Measurements from ENCODE around the gene TAS2R5.
"Not testable (repeated sequence)": the region's sequence is repeated elsewhere in the genome, so short reads cannot be mapped to it uniquely, and the experiment has no call there.

TAS2R5 gene, protein sequence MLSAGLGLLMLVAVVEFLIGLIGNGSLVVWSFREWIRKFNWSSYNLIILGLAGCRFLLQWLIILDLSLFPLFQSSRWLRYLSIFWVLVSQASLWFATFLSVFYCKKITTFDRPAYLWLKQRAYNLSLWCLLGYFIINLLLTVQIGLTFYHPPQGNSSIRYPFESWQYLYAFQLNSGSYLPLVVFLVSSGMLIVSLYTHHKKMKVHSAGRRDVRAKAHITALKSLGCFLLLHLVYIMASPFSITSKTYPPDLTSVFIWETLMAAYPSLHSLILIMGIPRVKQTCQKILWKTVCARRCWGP

DNA sequence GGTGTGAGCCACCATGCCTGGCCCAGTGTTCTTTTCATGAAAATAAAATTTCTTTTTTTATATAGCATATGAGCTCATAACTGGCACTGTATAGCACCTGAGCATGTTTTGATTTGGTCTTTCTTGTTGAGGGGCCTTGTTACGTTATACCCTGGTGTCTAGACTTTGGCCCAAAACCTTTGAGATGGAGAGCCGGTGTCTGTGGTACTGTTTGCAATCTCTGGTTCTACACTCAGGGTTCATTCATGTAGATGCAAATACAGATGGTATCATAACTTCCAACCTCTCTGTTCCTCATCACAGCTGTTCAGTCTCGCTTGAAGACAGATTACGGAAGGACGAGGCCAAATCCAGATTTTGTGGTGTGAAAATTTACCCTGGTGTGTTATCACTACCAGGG, at the start of gene TAS2R5:
Gene TAS2R5 (plus strand): TSS at position 301 of the 400 bp plus-strand sequence. CDS start 145 bp downstream, outside the sequence.
- DNase-seq, result no peak

- DNase-seq, result no peak
Measured at GRCh38 chr7:141742229-141742628, 47.8 kb upstream of the TAS2R5 start.

DNA sequence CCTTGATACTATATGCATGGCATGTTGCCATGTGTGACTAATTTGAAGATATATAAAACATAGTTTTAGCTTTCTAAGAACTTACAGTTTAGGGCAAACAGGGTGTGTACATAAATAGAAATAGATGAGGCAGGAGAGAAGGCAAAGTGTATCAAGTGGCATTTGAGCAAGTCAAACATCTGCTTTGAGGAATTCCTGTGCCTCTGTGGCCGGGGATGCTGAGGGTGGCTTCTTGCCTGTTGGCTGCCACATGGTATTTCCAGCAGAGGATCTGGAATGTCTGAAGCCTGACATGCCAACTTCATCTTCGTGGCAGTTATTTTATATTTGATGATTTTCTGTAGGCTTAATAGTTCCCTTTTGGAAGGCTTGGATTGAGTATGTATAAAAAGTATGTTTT, 45.9 kb upstream of the TAS2R5 start:
- no peak for DNase-seq

- DNase-seq, result no peak
Measured at GRCh38 chr7:141748396-141748795, 41.6 kb upstream of the TAS2R5 start.

DNA sequence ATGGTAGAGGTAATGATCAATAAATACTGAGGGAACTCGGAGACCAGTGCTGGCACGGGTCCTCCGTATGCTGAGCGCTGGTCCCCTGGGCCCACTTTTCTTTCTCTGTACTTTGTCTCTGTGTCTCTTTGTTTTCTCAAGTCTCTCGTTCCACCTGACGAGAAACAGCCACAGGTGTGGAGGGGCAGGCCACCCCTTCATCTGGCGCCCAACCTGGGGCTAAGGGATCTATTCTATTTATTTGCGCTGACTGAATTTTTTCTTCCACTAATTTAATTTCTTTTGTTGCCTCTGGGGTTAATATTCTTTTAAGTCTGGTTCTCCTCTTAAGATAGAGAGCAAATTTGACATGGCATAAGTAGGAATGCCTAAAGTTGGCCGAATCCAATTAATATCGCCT, 38.1 kb upstream of the TAS2R5 start:
- not testable (repeated sequence) for DNase-seq

GRCh38 chr7:141752634-141753033, 37.4 kb upstream of the TAS2R5 start:
- no peak for DNase-seq

GRCh38 chr7:141754939-141755338, 35.1 kb upstream of the TAS2R5 start:
- DNase-seq, result no peak

DNA sequence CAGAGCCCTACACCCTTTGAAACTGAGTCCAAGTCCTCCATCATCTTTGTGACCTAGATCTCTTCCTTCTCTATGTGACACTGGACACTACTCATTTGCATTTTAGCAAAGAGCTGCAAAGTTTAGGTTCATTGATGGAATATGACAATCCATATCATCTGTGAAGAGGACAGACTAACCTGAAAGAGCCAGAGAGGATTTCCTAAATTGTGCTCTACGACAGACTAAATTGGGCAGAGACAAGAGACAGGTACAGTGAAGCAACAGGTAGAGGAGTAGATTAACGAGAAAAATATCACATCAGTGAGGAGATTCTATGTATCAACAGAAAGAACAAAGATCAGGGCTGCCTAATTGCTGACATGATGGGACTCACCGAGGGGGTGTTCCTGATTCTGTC, 26.2 kb upstream of the TAS2R5 start, which contains the start of gene TAS2R3:
Gene TAS2R3 (plus strand): TSS at position 301 of the 400 bp plus-strand sequence. CDS start 62 bp downstream, at position 363.
- DNase-seq, result no peak

GRCh38 chr7:141770083-141770583, 19.9 kb upstream of the TAS2R5 start:
- DNase-seq, result not testable (repeated sequence)

- DNase-seq, result no peak
Measured at GRCh38 chr7:141776374-141776773, 13.6 kb upstream of the TAS2R5 start, which contains the start of gene TAS2R4. Gene TAS2R4 (plus strand): TSS chr7:141776674. CDS start chr7:141778489, 1,815 bp downstream.

DNA sequence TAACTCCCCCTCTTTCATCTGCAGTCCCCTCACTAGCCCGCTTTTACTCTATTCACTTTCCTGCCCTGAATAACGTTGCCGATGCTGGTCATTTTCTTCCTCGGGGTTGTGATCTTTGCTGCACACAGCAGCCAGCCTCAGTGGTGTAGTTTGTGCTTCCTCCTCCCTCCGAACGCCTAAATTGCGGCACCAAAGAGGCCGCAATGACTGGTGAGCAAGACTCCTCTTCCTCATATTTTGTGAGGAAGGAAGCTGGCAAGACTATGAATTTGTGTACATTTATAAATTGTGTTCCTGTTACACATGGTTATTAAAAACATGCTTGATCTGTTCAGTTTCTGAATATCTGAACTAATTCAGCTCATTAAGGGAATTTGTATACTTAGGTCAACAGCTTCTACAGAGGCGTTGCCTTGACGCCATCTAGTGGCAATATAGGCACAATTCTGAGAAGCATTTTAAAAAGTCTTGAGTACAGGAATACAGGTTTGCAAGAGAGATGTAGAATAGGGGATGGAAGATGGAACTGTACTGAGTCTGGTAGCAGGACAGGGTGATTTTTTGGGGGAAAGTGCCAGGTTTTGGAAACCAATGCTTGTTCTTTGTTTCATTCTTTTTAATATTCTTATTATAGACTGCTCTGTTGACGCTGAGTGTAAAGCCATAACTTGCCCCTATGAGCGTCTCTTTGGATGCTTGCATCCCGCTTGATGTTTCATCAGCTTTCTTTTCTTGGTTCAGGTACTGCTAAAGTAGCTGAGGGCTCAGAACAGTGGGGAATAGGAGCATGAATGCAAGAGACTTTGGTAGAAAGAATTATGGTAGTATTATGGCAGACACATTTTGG, 4.1 kb upstream of the TAS2R5 start:
- peak; percentile 10 for DNase-seq

- no peak for DNase-seq
Measured at GRCh38 chr7:141788296-141788695, 1.7 kb upstream of the TAS2R5 start.

GRCh38 chr7:141792526-141792925, 2.5 kb downstream of the TAS2R5 start:
- DNase-seq, result no peak

DNA sequence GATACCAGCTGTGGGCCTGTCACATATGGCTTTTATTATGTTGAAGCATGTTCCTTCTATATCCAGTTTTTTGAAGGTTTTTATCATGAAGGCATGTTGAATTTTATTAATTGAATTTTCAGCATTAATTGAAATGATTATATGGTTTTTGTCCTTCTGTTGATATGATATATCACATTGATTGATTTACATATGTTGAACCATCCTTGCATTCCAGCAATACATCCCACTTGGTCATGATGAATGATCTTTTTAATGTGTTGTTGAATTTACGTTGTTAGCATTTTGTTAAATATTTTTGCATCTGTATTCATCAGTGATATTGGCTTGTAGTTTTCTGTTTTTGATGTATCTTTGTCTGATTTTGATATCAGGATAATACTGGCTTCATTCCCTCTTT, 30.1 kb downstream of the TAS2R5 start:
- DNase-seq, result no peak

- DNase-seq, result not testable (repeated sequence)
Measured at GRCh38 chr7:141822432-141822831, 32.4 kb downstream of the TAS2R5 start.

- DNase-seq, result no peak
Measured at GRCh38 chr7:141837683-141838082, 47.7 kb downstream of the TAS2R5 start.

- DNase-seq, result no peak
Measured at GRCh38 chr7:141838581-141838980, 48.6 kb downstream of the TAS2R5 start.

GRCh38 chr7:141839256-141839655, 49.2 kb downstream of the TAS2R5 start:
- DNase-seq, result no peak

DNA sequence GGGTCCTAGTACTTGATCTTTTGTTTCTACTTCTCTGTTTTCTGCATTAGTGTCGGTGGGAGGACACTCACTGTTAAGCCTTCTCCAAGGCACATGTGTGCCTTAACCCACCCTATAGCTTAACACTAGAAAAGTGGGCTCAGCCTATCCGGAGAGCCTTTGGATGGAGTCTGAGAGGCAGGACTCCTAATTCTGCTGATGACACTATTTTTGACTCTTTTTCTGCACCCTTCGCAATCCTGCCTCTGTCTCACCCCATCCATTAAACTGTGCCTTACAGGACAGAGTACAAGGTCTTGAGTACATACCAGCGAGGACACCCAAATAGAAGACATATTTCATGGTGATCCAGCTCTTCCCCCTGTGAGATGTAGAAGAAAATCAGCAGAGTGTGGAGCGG, 50.7 kb downstream of the TAS2R5 start:
- no peak for DNase-seq
